ENCODE data around the gene LDLRAD4.

The LDLRAD4 gene

GRCh38 chr18:13418013-13418710 is 199.6 kb downstream of the LDLRAD4 start:
- DNase-seq: no peak

- no peak for DNase-seq
Observed at GRCh38 chr18:13420969-13421686, 202.6 kb downstream of the LDLRAD4 start.

GRCh38 chr18:13422541-13423147 is 204.1 kb downstream of the LDLRAD4 start:
- no peak for DNase-seq

- no peak for DNase-seq
Observed at GRCh38 chr18:13423352-13423751, 204.8 kb downstream of the LDLRAD4 start.

- no peak for DNase-seq
Observed at GRCh38 chr18:13424363-13424762, 205.8 kb downstream of the LDLRAD4 start.

GRCh38 chr18:13425357-13426091 is 207.0 kb downstream of the LDLRAD4 start:
- no peak for DNase-seq

GRCh38 chr18:13427354-13427753 is 208.8 kb downstream of the LDLRAD4 start:
- no peak for DNase-seq

GRCh38 chr18:13428319-13428718 is 209.8 kb downstream of the LDLRAD4 start:
- DNase-seq: no peak

GRCh38 chr18:13429016-13429415 is 210.5 kb downstream of the LDLRAD4 start:
- DNase-seq: no peak

- no peak for DNase-seq
Observed at GRCh38 chr18:13429884-13430510, 211.4 kb downstream of the LDLRAD4 start.

- no peak for DNase-seq
Observed at GRCh38 chr18:13430663-13431062, 212.1 kb downstream of the LDLRAD4 start.

GRCh38 chr18:13431886-13432285 is 213.3 kb downstream of the LDLRAD4 start:
- DNase-seq: no peak

GRCh38 chr18:13433125-13433524 is 214.6 kb downstream of the LDLRAD4 start:
- DNase-seq: no peak

GRCh38 chr18:13433685-13434084 is 215.1 kb downstream of the LDLRAD4 start:
- no peak for DNase-seq

GRCh38 chr18:13434854-13435253 is 216.3 kb downstream of the LDLRAD4 start:
- no peak for DNase-seq

GRCh38 chr18:13435586-13436333 is 217.2 kb downstream of the LDLRAD4 start:
- no peak for DNase-seq

GRCh38 chr18:13436576-13436975 is 218.0 kb downstream of the LDLRAD4 start:
- DNase-seq: no peak

- no peak for DNase-seq
Observed at GRCh38 chr18:13437034-13437433, 218.5 kb downstream of the LDLRAD4 start.

- DNase-seq: peak; percentile 20
Observed at GRCh38 chr18:13437796-13438506, 219.4 kb downstream of the LDLRAD4 start.

GRCh38 chr18:13438507-13439056 is 220.0 kb downstream of the LDLRAD4 start:
- no peak for DNase-seq

GRCh38 chr18:13439461-13439860 is 220.9 kb downstream of the LDLRAD4 start:
- no peak for DNase-seq
